ENCODE measurements around the gene B4GALT6.

DNA sequence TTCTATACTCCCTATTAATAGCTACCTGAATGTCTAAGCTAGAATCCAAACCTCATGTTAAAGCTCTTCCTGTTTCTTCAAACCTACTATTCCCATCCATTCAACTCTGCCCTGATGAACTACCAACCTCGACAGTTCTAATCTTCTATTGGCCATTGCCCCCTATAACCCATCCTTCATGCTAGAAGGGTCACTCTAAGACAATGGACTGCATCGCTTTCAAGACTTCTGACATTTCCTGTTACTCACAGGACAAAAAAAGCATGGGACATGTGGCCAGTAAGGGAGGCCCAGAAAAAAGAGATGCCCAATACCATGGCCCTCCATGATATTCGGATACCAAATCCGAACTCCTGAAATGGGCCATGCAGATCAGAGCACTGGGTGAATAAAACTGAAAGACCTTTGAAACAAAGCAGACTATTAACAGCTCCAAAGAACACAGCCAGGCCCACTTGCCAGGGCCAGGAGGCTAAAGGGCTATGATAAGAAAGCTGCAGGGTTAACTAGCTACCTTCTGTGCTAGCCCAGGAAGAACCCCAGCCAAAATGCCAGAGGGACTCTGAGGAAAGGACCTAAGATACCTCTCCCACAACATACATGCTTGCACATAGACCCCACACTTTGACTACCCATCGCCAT, 4.5 kb downstream of the B4GALT6 start:
- TF ChIP-seq, protein P1, sequence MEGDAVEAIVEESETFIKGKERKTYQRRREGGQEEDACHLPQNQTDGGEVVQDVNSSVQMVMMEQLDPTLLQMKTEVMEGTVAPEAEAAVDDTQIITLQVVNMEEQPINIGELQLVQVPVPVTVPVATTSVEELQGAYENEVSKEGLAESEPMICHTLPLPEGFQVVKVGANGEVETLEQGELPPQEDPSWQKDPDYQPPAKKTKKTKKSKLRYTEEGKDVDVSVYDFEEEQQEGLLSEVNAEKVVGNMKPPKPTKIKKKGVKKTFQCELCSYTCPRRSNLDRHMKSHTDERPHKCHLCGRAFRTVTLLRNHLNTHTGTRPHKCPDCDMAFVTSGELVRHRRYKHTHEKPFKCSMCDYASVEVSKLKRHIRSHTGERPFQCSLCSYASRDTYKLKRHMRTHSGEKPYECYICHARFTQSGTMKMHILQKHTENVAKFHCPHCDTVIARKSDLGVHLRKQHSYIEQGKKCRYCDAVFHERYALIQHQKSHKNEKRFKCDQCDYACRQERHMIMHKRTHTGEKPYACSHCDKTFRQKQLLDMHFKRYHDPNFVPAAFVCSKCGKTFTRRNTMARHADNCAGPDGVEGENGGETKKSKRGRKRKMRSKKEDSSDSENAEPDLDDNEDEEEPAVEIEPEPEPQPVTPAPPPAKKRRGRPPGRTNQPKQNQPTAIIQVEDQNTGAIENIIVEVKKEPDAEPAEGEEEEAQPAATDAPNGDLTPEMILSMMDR (IDR thresholded peaks at IDR 0.05), result no peak
- TF ChIP-seq POLR2A (IDR thresholded peaks at IDR 0.05) (no peak), POLR2AphosphoS5 (IDR thresholded peaks at IDR 0.05) (no peak)
